ENCODE results near the gene RRP36. TPM values are rescaled to one million over a fixed set of nuclear protein-coding genes. Genes with fewer than 3 reads are reported as not detected.
"Not testable (repeated sequence)": the region's sequence is repeated elsewhere in the genome, so short reads cannot be mapped to it uniquely, and the experiment has no call there.

Gene RRP36
- total and polyA plus RNA-seq, 7 donors: 31.0 to 70.5 (median 42.7) TPM

GRCh38 chr6:43037197-43037596, 15.8 kb downstream of the RRP36 start:
- Histone ChIP-seq H3K4me3 (no peak overlapping the region), H3K27ac (peak overlapping the region; percentile 7), H3K27me3 (ENCODE audit: insufficient read depth in 3 of 3, low read length in 2 of 3) (no peaks in the 10 kb centered on the region), H3K4me1 (peaks cover 24% of the 10 kb centered on the region), H3K9me3 (no peaks in the 10 kb centered on the region), H3K36me3 (ENCODE audit: insufficient read depth in 1 of 2, low read depth in 1 of 2) (peaks cover 4 to 55% of the 10 kb centered on the region in 2 donors)
- intact Hi-C loops (cut with DNase I): loop anchor here in 1 of 2 donors (2.0 kb wide), 1 partner anchor 16 kb away; the partner anchor contains the start of gene CUL7
- DNase-seq (no peak), ATAC-seq (no peak)
- no peak for TF ChIP-seq CTCF (IDR thresholded peaks at IDR 0.05)
- 33 to 53% (median 34%) methylated on average over 5 of the region's 5 CpGs for WGBS, 3 donors

- H3K27ac ChIP-seq: no peak overlapping the region
- intact Hi-C loops (cut with DNase I): loop anchor here in 1 of 2 donors (2.0 kb wide), 1 partner anchor 15 kb away; the partner anchor contains the start of gene CUL7
- no peak for ATAC-seq
- peaks cover 24% of the 10 kb centered on the region for H3K4me1 ChIP-seq
- 76 to 78% (median 78%) methylated on average over 8 to 9 of the region's 9 CpGs for WGBS, 3 donors
- H3K27me3 ChIP-seq (ENCODE audit: insufficient read depth in 3 of 3, low read length in 2 of 3): no peaks in the 10 kb centered on the region
- DNase-seq: no peak
- peaks cover 4 to 55% of the 10 kb centered on the region in 2 donors for H3K36me3 ChIP-seq (ENCODE audit: insufficient read depth in 1 of 2, low read depth in 1 of 2)
- TF ChIP-seq CTCF (IDR thresholded peaks at IDR 0.05): no peak
- no peak overlapping the region for H3K4me3 ChIP-seq
- no peaks in the 10 kb centered on the region for H3K9me3 ChIP-seq
Observed at GRCh38 chr6:43037706-43038105, 16.3 kb downstream of the RRP36 start.

GRCh38 chr6:43038727-43039126, 17.3 kb downstream of the RRP36 start:
- Histone ChIP-seq H3K9me3 (no peaks in the 10 kb centered on the region), H3K4me1 (peaks cover 24% of the 10 kb centered on the region), H3K27me3 (ENCODE audit: insufficient read depth in 3 of 3, low read length in 2 of 3) (no peaks in the 10 kb centered on the region), H3K4me3 (no peak overlapping the region), H3K36me3 (ENCODE audit: insufficient read depth in 1 of 2, low read depth in 1 of 2) (peaks cover 0 to 58% of the 10 kb centered on the region in 2 donors), H3K27ac (no peak overlapping the region)
- TF ChIP-seq CTCF (IDR thresholded peaks at IDR 0.05): no peak
- intact Hi-C loops (cut with DNase I): no loop called here
- DNase-seq (no peak), ATAC-seq (no peak)
- 71 to 77% (median 76%) methylated on average over 9 of the region's 9 CpGs for WGBS, 3 donors

- ATAC-seq (no peak), DNase-seq (no peak)
- Histone ChIP-seq H3K27me3 (ENCODE audit: insufficient read depth in 3 of 3, low read length in 2 of 3) (no peaks in the 10 kb centered on the region), H3K9me3 (no peaks in the 10 kb centered on the region), H3K4me1 (peaks cover 15% of the 10 kb centered on the region), H3K36me3 (ENCODE audit: insufficient read depth in 1 of 2, low read depth in 1 of 2) (peaks cover 4 to 67% of the 10 kb centered on the region in 2 donors), H3K27ac (no peak overlapping the region), H3K4me3 (no peak overlapping the region)
- intact Hi-C loops (cut with DNase I): no loop called here
- TF ChIP-seq CTCF (IDR thresholded peaks at IDR 0.05): no peak
- 89 to 96% (median 90%) methylated on average over 18 of the region's 18 CpGs for whole genome bisulfite sequencing, 3 donors
Observed at GRCh38 chr6:43040542-43041257, 19.3 kb downstream of the RRP36 start.

GRCh38 chr6:43041475-43041874, 20.1 kb downstream of the RRP36 start:
- H3K4me3 ChIP-seq; DNase-seq; H3K9me3 ChIP-seq; H3K27me3 ChIP-seq (ENCODE audit: insufficient read depth in 3 of 3, low read length in 2 of 3); H3K4me1 ChIP-seq; H3K27ac ChIP-seq; intact Hi-C loops (cut with DNase I); ATAC-seq: not testable (repeated sequence)
- 88 to 98% (median 95%) methylated on average over 8 of the region's 8 CpGs for WGBS, 3 donors
- peaks cover 4 to 75% of the 10 kb centered on the region in 2 donors for H3K36me3 ChIP-seq (ENCODE audit: insufficient read depth in 1 of 2, low read depth in 1 of 2)
